ENCODE data around the gene PLD5.
"Not testable (repeated sequence)": the region's sequence is repeated elsewhere in the genome, so short reads cannot be mapped to it uniquely, and the experiment has no call there.

DNA sequence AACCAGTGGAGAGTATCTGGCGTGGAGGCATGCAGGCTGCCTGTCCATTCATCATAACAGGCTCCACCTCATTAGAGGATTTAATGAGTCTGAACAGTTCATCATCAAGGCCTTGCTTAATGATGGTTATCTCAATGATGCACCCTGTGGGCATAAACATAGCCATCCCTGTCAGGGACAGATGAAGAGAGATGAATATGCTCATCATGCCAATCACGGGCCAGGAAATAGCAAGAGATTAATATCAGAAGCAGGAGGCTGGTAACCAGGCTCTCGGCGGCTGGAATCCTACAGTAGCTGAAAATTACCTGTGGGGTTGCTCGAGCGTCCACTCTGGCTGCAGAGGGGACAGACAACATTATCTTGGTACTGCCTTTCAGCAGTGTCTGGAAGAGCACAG is 247.7 kb downstream of the PLD5 start:
- TF ChIP-seq, protein P1, sequence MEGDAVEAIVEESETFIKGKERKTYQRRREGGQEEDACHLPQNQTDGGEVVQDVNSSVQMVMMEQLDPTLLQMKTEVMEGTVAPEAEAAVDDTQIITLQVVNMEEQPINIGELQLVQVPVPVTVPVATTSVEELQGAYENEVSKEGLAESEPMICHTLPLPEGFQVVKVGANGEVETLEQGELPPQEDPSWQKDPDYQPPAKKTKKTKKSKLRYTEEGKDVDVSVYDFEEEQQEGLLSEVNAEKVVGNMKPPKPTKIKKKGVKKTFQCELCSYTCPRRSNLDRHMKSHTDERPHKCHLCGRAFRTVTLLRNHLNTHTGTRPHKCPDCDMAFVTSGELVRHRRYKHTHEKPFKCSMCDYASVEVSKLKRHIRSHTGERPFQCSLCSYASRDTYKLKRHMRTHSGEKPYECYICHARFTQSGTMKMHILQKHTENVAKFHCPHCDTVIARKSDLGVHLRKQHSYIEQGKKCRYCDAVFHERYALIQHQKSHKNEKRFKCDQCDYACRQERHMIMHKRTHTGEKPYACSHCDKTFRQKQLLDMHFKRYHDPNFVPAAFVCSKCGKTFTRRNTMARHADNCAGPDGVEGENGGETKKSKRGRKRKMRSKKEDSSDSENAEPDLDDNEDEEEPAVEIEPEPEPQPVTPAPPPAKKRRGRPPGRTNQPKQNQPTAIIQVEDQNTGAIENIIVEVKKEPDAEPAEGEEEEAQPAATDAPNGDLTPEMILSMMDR (IDR thresholded peaks at IDR 0.05) = not testable (repeated sequence)
- not testable (repeated sequence) for TF ChIP-seq POLR2A (IDR thresholded peaks at IDR 0.05)

Data from testis (tissue), 2 donors.